HepG2 (cell line): ENCODE results near the gene LRSAM1. TPM values are rescaled to one million over a fixed set of nuclear protein-coding genes. Genes with fewer than 3 reads are reported as not detected.

Experiments
- ARNTL ChIP-seq: sonication (generic); formaldehyde crosslinking; IDR thresholded peaks from 2 replicates; pipeline ENCODE4 v1.4.0; 2020; ENCODE audit warnings: mild to moderate bottlenecking, missing genetic modification reagents
- ELF3 ChIP-seq: IDR thresholded peaks from 2 replicates; pipeline ENCODE4 v1.6.1; 2016; ENCODE audit warnings: missing genetic modification reagents, missing compliant biosample characterization
- HNRNPH1 ChIP-seq: fragments of 200-400 bp; formaldehyde crosslinking; optimal IDR thresholded peaks from 2 replicates; pipeline ENCODE3; 2017; ENCODE audit warnings: mild to moderate bottlenecking, low read depth, low read length
- HNRNPUL1 ChIP-seq: fragments of 200-400 bp; formaldehyde crosslinking; IDR thresholded peaks from 2 replicates; pipeline ENCODE4 v1.6.1; 2017; ENCODE audit warnings: low read depth, mild to moderate bottlenecking, low read length, moderate library complexity
- NBN ChIP-seq: fragments of 450-650 bp; conservative IDR thresholded peaks from 2 replicates; pipeline ENCODE4 v1.6.1; 2017
- NCOA1 ChIP-seq: sonication (generic); formaldehyde crosslinking; IDR thresholded peaks from 2 replicates; pipeline ENCODE4 v1.9.0; 2021; ENCODE audit warnings: missing genetic modification reagents
- NR3C1 ChIP-seq: sonication (generic); formaldehyde crosslinking; IDR thresholded peaks from 2 replicates; pipeline ENCODE4 v1.4.0; 2020; ENCODE audit warnings: missing genetic modification reagents
- PAX8 ChIP-seq: sonication (generic); formaldehyde crosslinking; IDR thresholded peaks from 2 replicates; pipeline ENCODE4 v1.8.0; 2022; ENCODE audit warnings: mild to moderate bottlenecking, missing genetic modification reagents, borderline replicate concordance
- POLR2A ChIP-seq, 2 experiments: IDR thresholded peaks; 2 replicates each; pipeline ENCODE4 v1.6.1; 2011; ENCODE audit warnings: low read depth in 2 of 2, low read length in 2 of 2, mild to moderate bottlenecking in 1 of 2, moderate library complexity in 1 of 2; ENCODE audit not compliant: insufficient read depth in 1 of 2
- PPARG ChIP-seq: conservative IDR thresholded peaks from 2 replicates; pipeline ENCODE4 v1.6.1; 2016; ENCODE audit warnings: missing biosample characterization, missing genetic modification reagents
- REPIN1 ChIP-seq: sonication (generic); formaldehyde crosslinking; IDR thresholded peaks from 2 replicates; pipeline ENCODE4 v1.8.0; 2022; ENCODE audit warnings: missing genetic modification reagents, low read depth, mild to moderate bottlenecking, borderline replicate concordance
- RORA ChIP-seq: sonication (generic); formaldehyde crosslinking; IDR thresholded peaks from 2 replicates; pipeline ENCODE4 v1.5.0; 2020; ENCODE audit warnings: mild to moderate bottlenecking, missing genetic modification reagents, moderate library complexity
- TBX2 ChIP-seq: sonication (generic); formaldehyde crosslinking; IDR thresholded peaks from 2 replicates; pipeline ENCODE4 v1.5.0; 2020; ENCODE audit warnings: missing genetic modification reagents, mild to moderate bottlenecking, borderline replicate concordance
- XRCC5 ChIP-seq: fragments of 200-400 bp; formaldehyde crosslinking; optimal IDR thresholded peaks from 2 replicates; pipeline ENCODE3; 2017; ENCODE audit warnings: mild to moderate bottlenecking, low read length
- ZFX ChIP-seq: sonication (generic); formaldehyde crosslinking; IDR thresholded peaks from 2 replicates; pipeline ENCODE4 v1.4.0; 2020; ENCODE audit warnings: mild to moderate bottlenecking, low read depth, missing genetic modification reagents, moderate library complexity
- ZMYM4 ChIP-seq: sonication (generic); formaldehyde crosslinking; IDR thresholded peaks from 2 replicates; pipeline ENCODE4 v1.8.1; 2023; ENCODE audit warnings: mild to moderate bottlenecking, missing genetic modification reagents
- ZNF138 ChIP-seq: sonication (generic); formaldehyde crosslinking; IDR thresholded peaks from 2 replicates; pipeline ENCODE4 v1.5.0; 2020; ENCODE audit warnings: mild to moderate bottlenecking, low read depth, missing genetic modification reagents
- ZNF264 ChIP-seq: sonication (generic); formaldehyde crosslinking; IDR thresholded peaks from 2 replicates; pipeline ENCODE4 v1.4.0; 2020; ENCODE audit warnings: missing genetic modification reagents
- ZNF296 ChIP-seq: sonication (generic); formaldehyde crosslinking; conservative IDR thresholded peaks from 2 replicates; pipeline ENCODE4 v1.5.0; 2020; ENCODE audit warnings: mild to moderate bottlenecking, missing genetic modification reagents
- ZNF335 ChIP-seq: sonication (generic); formaldehyde crosslinking; IDR thresholded peaks from 2 replicates; pipeline ENCODE4 v1.4.0; 2020; ENCODE audit warnings: missing genetic modification reagents
- ZNF33B ChIP-seq: sonication (generic); formaldehyde crosslinking; IDR thresholded peaks from 2 replicates; pipeline ENCODE4 v1.5.1; 2020; ENCODE audit warnings: mild to moderate bottlenecking, missing genetic modification reagents
- ZNF564 ChIP-seq: sonication (generic); formaldehyde crosslinking; IDR thresholded peaks from 2 replicates; pipeline ENCODE4 v1.8.1; 2023; ENCODE audit warnings: mild to moderate bottlenecking, missing genetic modification reagents
- ZNF816 ChIP-seq: sonication (generic); formaldehyde crosslinking; IDR thresholded peaks from 2 replicates; pipeline ENCODE4 v1.8.0; 2022; ENCODE audit warnings: missing genetic modification reagents, mild to moderate bottlenecking, borderline replicate concordance
- polyA plus RNA-seq, 8 experiments: library from polyadenylated mRNA; depleted of rRNA in 3 of 8; stranded (reverse) in 7 of 8; unstranded in 1 of 8; fragments of >200 nt; fragmentation: Illumina TruSeq in 4 of 8; extraction: Trizol in 4 of 8; gene quantifications; 2 replicates each; pipeline versions ENCODE4 v1.2.1 to v1.2.3, GENCODE V29; 2011 to 2016; ENCODE audit warnings: low read depth in 4 of 8, missing spikeins in 1 of 8, mixed read lengths in 1 of 8; ENCODE audit not compliant: insufficient read depth in 1 of 8
- total RNA-seq, 5 experiments: library from RNA; depleted of rRNA; stranded (reverse); fragments of >200 nt; fragmentation: Illumina TruSeq; extraction: Trizol; gene quantifications; 2 replicates each; pipeline ENCODE4 v1.2.3, GENCODE V29; 2016; ENCODE audit warnings: low read depth in 1 of 5
- TF ChIP-seq, protein P1 (sequence below): IDR thresholded peaks from 2 replicates; pipeline ENCODE4 v1.6.1; 2018; ENCODE audit warnings: missing genetic modification reagents, mild to moderate bottlenecking, missing compliant biosample characterization
- TF ChIP-seq, protein P2 (sequence below): sonication (generic); formaldehyde crosslinking; IDR thresholded peaks from 2 replicates; pipeline ENCODE4 v1.9.0; 2021; ENCODE audit warnings: mild to moderate bottlenecking, missing genetic modification reagents

Gene LRSAM1
- total and polyA plus RNA-seq, 2 of the 13 experiments (the other 11 are each of a cell fraction or from before 2014, with no cell fraction given) = 8.7 to 10.2 TPM

DNA sequence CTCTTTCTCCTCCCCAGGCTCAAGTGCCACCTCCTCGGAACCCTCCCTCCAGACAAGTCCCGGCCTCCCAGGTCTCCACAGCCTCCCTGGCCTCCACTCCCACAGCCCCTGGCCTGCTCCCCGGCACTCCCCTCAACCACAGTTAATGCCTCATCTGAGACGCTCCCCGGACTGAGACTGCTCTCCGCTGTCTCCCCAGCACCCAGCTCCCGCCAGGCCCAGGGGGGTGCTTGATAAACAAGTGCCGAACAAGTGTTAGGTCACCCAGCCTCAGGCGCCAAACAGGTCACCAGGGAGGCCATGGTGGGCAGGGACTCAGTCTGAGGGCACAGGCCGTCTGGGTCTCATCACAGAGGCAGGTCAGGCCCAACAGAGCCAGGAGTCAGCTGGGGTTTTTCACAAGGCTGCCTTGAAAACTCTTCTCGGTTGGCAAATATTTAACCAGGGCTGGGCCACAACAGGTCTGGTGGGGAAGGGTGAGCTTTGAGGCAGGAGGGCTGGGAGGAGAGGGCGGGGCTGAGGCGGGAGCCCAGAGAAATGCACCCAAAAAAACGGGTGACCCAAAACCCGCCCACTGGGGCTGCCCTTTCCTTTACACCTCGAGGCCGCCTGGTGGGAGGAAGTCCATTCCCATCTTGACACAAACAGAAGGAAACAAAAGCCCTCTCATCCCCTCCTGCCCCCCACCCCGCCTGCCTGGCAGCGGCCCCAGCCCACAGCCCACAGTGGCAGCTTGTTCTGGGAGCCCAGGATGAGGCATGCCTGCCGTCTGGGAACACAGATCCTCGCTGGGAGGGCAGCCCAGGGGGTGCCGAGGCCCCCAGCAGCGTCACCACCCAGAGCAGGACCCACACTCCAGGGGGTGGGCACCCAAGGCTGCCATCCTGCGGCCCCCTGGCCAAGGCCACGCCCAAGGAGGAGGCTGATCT, 94.2 kb downstream of the LRSAM1 start (continued):
- TF ChIP-seq ELF3 = no peak
- no peak for TF ChIP-seq ZNF33B (CRISPR knock-in tag)
- peak; percentile 44; the same call in 1 of the 2 replicates for TF ChIP-seq ARNTL (CRISPR knock-in tag)
- TF ChIP-seq ZFX (CRISPR knock-in tag) = peak; percentile 90
- TF ChIP-seq PPARG (CRISPR knock-in tag) = peak; percentile 51; the same call in 1 of the 2 replicates
- TF ChIP-seq, protein P1, sequence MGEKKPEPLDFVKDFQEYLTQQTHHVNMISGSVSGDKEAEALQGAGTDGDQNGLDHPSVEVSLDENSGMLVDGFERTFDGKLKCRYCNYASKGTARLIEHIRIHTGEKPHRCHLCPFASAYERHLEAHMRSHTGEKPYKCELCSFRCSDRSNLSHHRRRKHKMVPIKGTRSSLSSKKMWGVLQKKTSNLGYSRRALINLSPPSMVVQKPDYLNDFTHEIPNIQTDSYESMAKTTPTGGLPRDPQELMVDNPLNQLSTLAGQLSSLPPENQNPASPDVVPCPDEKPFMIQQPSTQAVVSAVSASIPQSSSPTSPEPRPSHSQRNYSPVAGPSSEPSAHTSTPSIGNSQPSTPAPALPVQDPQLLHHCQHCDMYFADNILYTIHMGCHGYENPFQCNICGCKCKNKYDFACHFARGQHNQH (CRISPR knock-in tag) = no peak; the same call in 1 of the 2 replicates
- TF ChIP-seq ZNF564 (CRISPR knock-in tag) = no peak
- no peak for TF ChIP-seq RORA (CRISPR knock-in tag)
- TF ChIP-seq ZNF816 (CRISPR knock-in tag) = no peak
- peak; percentile 20; the same call in 1 of the 2 replicates for TF ChIP-seq ZNF335 (CRISPR knock-in tag)
- no peak for TF ChIP-seq ZNF296 (CRISPR knock-in tag)
- no peak for TF ChIP-seq NR3C1
- TF ChIP-seq ZNF138 = no peak
- peak; percentile 93 for TF ChIP-seq TBX2 (CRISPR knock-in tag)
- no peak for TF ChIP-seq HNRNPUL1
- TF ChIP-seq XRCC5 = peak; percentile 67
- TF ChIP-seq, protein P2, sequence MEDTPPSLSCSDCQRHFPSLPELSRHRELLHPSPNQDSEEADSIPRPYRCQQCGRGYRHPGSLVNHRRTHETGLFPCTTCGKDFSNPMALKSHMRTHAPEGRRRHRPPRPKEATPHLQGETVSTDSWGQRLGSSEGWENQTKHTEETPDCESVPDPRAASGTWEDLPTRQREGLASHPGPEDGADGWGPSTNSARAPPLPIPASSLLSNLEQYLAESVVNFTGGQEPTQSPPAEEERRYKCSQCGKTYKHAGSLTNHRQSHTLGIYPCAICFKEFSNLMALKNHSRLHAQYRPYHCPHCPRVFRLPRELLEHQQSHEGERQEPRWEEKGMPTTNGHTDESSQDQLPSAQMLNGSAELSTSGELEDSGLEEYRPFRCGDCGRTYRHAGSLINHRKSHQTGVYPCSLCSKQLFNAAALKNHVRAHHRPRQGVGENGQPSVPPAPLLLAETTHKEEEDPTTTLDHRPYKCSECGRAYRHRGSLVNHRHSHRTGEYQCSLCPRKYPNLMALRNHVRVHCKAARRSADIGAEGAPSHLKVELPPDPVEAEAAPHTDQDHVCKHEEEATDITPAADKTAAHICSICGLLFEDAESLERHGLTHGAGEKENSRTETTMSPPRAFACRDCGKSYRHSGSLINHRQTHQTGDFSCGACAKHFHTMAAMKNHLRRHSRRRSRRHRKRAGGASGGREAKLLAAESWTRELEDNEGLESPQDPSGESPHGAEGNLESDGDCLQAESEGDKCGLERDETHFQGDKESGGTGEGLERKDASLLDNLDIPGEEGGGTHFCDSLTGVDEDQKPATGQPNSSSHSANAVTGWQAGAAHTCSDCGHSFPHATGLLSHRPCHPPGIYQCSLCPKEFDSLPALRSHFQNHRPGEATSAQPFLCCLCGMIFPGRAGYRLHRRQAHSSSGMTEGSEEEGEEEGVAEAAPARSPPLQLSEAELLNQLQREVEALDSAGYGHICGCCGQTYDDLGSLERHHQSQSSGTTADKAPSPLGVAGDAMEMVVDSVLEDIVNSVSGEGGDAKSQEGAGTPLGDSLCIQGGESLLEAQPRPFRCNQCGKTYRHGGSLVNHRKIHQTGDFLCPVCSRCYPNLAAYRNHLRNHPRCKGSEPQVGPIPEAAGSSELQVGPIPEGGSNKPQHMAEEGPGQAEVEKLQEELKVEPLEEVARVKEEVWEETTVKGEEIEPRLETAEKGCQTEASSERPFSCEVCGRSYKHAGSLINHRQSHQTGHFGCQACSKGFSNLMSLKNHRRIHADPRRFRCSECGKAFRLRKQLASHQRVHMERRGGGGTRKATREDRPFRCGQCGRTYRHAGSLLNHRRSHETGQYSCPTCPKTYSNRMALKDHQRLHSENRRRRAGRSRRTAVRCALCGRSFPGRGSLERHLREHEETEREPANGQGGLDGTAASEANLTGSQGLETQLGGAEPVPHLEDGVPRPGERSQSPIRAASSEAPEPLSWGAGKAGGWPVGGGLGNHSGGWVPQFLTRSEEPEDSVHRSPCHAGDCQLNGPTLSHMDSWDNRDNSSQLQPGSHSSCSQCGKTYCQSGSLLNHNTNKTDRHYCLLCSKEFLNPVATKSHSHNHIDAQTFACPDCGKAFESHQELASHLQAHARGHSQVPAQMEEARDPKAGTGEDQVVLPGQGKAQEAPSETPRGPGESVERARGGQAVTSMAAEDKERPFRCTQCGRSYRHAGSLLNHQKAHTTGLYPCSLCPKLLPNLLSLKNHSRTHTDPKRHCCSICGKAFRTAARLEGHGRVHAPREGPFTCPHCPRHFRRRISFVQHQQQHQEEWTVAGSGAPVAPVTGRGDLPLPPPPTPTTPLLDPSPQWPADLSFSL (CRISPR knock-in tag) = no peak
- TF ChIP-seq NBN = no peak
- no peak for TF ChIP-seq HNRNPH1
- TF ChIP-seq NCOA1 (CRISPR knock-in tag) = no peak
- no peak; the same call in 1 of the 2 replicates for TF ChIP-seq REPIN1 (CRISPR knock-in tag)
- TF ChIP-seq ZMYM4 (CRISPR knock-in tag) = peak; percentile 42; the same call in 1 of the 2 replicates
- TF ChIP-seq ZNF264 (CRISPR knock-in tag) = no peak
- peak; percentile 51 to 59; a peak in 2 of 4 replicates for TF ChIP-seq POLR2A (IDR thresholded peaks at IDR 0.05; ENCODE audit: insufficient read depth in 1 of 2, low read depth in 2 of 2, low read length in 2 of 2)
- TF ChIP-seq PAX8 (CRISPR knock-in tag) = no peak
